Neural progenitor cell (in vitro differentiated cells): ENCODE data around the gene KCNQ1.
"Not testable (repeated sequence)": the region's sequence is repeated elsewhere in the genome, so short reads cannot be mapped to it uniquely, and the experiment has no call there.

Experiments used
- EZH2 ChIP-seq: fragments of 200-600 bp; sonication (generic); IDR thresholded peaks from 2 replicates; pipeline ENCODE4 v1.6.1; 2017; ENCODE audit warnings: antibody characterized with exemption, mild to moderate bottlenecking, moderate library complexity
- EZH2phosphoT487 ChIP-seq: fragments of 200-600 bp; sonication (generic); IDR thresholded peaks from 2 replicates; pipeline ENCODE4 v1.6.1; 2017; ENCODE audit warnings: antibody characterized with exemption
- TF ChIP-seq, protein P1 (sequence below): fragments of 200-600 bp; sonication (generic); IDR thresholded peaks from 2 replicates; pipeline ENCODE4 v1.5.1; 2017; ENCODE audit warnings: antibody characterized with exemption, mild to moderate bottlenecking

DNA sequence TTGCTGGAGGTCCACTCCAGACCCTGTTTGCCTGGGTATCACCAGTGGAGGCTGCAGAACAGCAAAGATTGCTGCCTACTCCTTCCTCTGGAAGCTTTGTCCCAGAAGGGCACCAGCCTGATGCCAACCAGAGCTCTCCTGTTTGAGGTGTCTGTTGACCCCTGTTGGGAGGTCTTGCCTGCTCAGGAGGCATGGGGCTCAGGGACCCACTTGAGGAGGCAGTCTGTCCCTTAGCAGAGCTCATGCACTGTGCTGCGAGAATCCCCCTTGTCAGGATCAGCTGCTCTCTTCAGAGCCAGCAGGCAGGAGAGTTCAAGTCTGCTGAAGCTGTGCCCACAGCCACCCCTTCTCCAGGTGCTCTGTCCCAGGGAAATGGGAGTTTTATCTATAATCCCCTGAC lies 53.1 kb downstream of the KCNQ1 start:
- TF ChIP-seq, protein P1, sequence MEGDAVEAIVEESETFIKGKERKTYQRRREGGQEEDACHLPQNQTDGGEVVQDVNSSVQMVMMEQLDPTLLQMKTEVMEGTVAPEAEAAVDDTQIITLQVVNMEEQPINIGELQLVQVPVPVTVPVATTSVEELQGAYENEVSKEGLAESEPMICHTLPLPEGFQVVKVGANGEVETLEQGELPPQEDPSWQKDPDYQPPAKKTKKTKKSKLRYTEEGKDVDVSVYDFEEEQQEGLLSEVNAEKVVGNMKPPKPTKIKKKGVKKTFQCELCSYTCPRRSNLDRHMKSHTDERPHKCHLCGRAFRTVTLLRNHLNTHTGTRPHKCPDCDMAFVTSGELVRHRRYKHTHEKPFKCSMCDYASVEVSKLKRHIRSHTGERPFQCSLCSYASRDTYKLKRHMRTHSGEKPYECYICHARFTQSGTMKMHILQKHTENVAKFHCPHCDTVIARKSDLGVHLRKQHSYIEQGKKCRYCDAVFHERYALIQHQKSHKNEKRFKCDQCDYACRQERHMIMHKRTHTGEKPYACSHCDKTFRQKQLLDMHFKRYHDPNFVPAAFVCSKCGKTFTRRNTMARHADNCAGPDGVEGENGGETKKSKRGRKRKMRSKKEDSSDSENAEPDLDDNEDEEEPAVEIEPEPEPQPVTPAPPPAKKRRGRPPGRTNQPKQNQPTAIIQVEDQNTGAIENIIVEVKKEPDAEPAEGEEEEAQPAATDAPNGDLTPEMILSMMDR, result not testable (repeated sequence)
- TF ChIP-seq EZH2, EZH2phosphoT487: not testable (repeated sequence)
